GM10266 (cell line): ENCODE data around the gene CBARP.
"Not testable (repeated sequence)": the region's sequence is repeated elsewhere in the genome, so short reads cannot be mapped to it uniquely, and the experiment has no call there.

Source experiments
- DNase-seq: peaks from one replicate; pipeline ENCODE4 v3.0.0; 2012; ENCODE audit errors: extremely low spot score
- CTCF ChIP-seq: IDR thresholded peaks from 2 replicates; pipeline ENCODE4 v1.5.1; 2012; ENCODE audit warnings: mild to moderate bottlenecking, low read depth; ENCODE audit not compliant: control insufficient read depth, insufficient read depth; ENCODE audit errors: missing control alignments

Gene CBARP

GRCh38 chr19:1247748-1248138 lies 9.9 kb upstream of the CBARP start:
- DNase-seq = no peak
- no peak for TF ChIP-seq CTCF

- not testable (repeated sequence) for DNase-seq
Observed at GRCh38 chr19:1246265-1247087, 8.7 kb upstream of the CBARP start.

GRCh38 chr19:1245494-1246264 lies 7.9 kb upstream of the CBARP start:
- no peak for TF ChIP-seq CTCF
- DNase-seq = no peak

GRCh38 chr19:1244693-1245451 lies 7.1 kb upstream of the CBARP start:
- TF ChIP-seq CTCF = no peak

GRCh38 chr19:1243768-1244692 lies 6.2 kb upstream of the CBARP start:
- TF ChIP-seq CTCF = peak; percentile 92
- DNase-seq = peak; percentile 94

More at GRCh38 chr19:1244693-1245451, 7.1 kb upstream of the CBARP start:
- DNase-seq = no peak

- TF ChIP-seq CTCF = no peak
- peak; percentile 98 for DNase-seq
Observed at GRCh38 chr19:1241417-1242095, 3.8 kb upstream of the CBARP start, which contains the start of gene ATP5F1D. Gene ATP5F1D (plus strand): TSS chr19:1241751. CDS start chr19:1241851, 100 bp downstream.
